SK-N-SH treated with all-trans-retinoic acid at 6 μM for 48 hours (cell line): ENCODE measurements around the gene QRFP.

Experiments used
- ATAC-seq: fragments of 200-7000 bp; cut with Tn5 transposase; 3 replicates; pipeline ENCODE4 v1.9.1; 2020; ENCODE audit warnings: mild to moderate bottlenecking, moderate library complexity
- ARNTL ChIP-seq: fragments of 450-650 bp; formaldehyde crosslinking; IDR thresholded peaks from 2 replicates; pipeline ENCODE4 v1.5.0; 2020; ENCODE audit warnings: low read depth, mild to moderate bottlenecking, moderate library complexity, borderline replicate concordance
- BACH2 ChIP-seq: fragments of 250-450 bp; sonication (Bioruptor Pico); IDR thresholded peaks from 2 replicates; pipeline ENCODE4 v1.9.0; 2021; ENCODE audit warnings: mild to moderate bottlenecking, borderline replicate concordance
- CREB5 ChIP-seq: fragments of 250-450 bp; sonication (Bioruptor Pico); IDR thresholded peaks from 2 replicates; pipeline ENCODE4 v1.5.1; 2020; ENCODE audit warnings: low read depth, mild to moderate bottlenecking, moderate library complexity
- CSDC2 ChIP-seq: fragments of 250-450 bp; sonication (Bioruptor Pico); IDR thresholded peaks from 2 replicates; pipeline ENCODE4 v1.5.0; 2020; ENCODE audit warnings: mild to moderate bottlenecking, moderate library complexity
- CSRNP3 ChIP-seq: fragments of 250-450 bp; sonication (Bioruptor Pico); IDR thresholded peaks from 2 replicates; pipeline ENCODE4 v1.5.1; 2021; ENCODE audit warnings: mild to moderate bottlenecking, moderate library complexity
- GLIS3 ChIP-seq: fragments of 250-450 bp; sonication (Bioruptor Pico); IDR thresholded peaks from 2 replicates; pipeline ENCODE4 v1.5.0; 2020; ENCODE audit warnings: mild to moderate bottlenecking, moderate library complexity
- ISL1 ChIP-seq: fragments of 250-450 bp; sonication (Bioruptor Pico); IDR thresholded peaks from 2 replicates; pipeline ENCODE4 v2.1.2; 2022; ENCODE audit warnings: mild to moderate bottlenecking, moderate library complexity
- OSR1 ChIP-seq: fragments of 250-450 bp; sonication (Bioruptor Pico); IDR thresholded peaks from 2 replicates; pipeline ENCODE4 v1.8.0; 2022; ENCODE audit warnings: moderate library complexity, mild to moderate bottlenecking, inconsistent platforms
- PATZ1 ChIP-seq: fragments of 250-450 bp; sonication (Bioruptor Pico); IDR thresholded peaks from 2 replicates; pipeline ENCODE4 v1.8.0; 2020; ENCODE audit warnings: mild to moderate bottlenecking, moderate library complexity, borderline replicate concordance
- POU6F1 ChIP-seq: fragments of 250-450 bp; sonication (Bioruptor Pico); IDR thresholded peaks from 2 replicates; pipeline ENCODE4 v1.8.0; 2021; ENCODE audit warnings: low read depth, mild to moderate bottlenecking, moderate library complexity, borderline replicate concordance
- PPARA ChIP-seq: fragments of 250-450 bp; sonication (Bioruptor Pico); IDR thresholded peaks from 2 replicates; pipeline ENCODE4 v1.5.0; 2020; ENCODE audit warnings: mild to moderate bottlenecking, borderline replicate concordance
- RARB ChIP-seq: fragments of 250-450 bp; sonication (Bioruptor Pico); IDR thresholded peaks from 2 replicates; pipeline ENCODE4 v1.8.0; 2021; ENCODE audit warnings: mild to moderate bottlenecking, moderate library complexity
- SNAI2 ChIP-seq: fragments of 250-450 bp; sonication (Bioruptor Pico); IDR thresholded peaks from 2 replicates; pipeline ENCODE4 v1.5.0; 2020; ENCODE audit warnings: mild to moderate bottlenecking, moderate library complexity
- TCF4 ChIP-seq: fragments of 250-450 bp; sonication (Bioruptor Pico); IDR thresholded peaks from 2 replicates; pipeline ENCODE4 v1.8.0; 2021; ENCODE audit warnings: mild to moderate bottlenecking, moderate library complexity, borderline replicate concordance
- TOX ChIP-seq: fragments of 250-450 bp; sonication (Bioruptor Pico); IDR thresholded peaks from 2 replicates; pipeline ENCODE4 v1.8.0; 2021; ENCODE audit warnings: mild to moderate bottlenecking, moderate library complexity, borderline replicate concordance
- ZFP3 ChIP-seq: fragments of 250-450 bp; sonication (Bioruptor Pico); IDR thresholded peaks from 2 replicates; pipeline ENCODE4 v1.5.0; 2020; ENCODE audit warnings: mild to moderate bottlenecking, moderate library complexity
- ZNF565 ChIP-seq: fragments of 450-650 bp; formaldehyde crosslinking; conservative IDR thresholded peaks from 2 replicates; pipeline ENCODE4 v1.5.0; 2020; ENCODE audit warnings: low read depth, mild to moderate bottlenecking, moderate library complexity
- ZNF70 ChIP-seq: fragments of 450-650 bp; formaldehyde crosslinking; IDR thresholded peaks from 2 replicates; pipeline ENCODE4 v1.5.0; 2020; ENCODE audit warnings: mild to moderate bottlenecking, moderate library complexity

The QRFP gene

GRCh38 chr9:130894546-130894945 lies 2.1 kb downstream of the QRFP start:
- no peak for ATAC-seq
- TF ChIP-seq ARNTL (CRISPR knock-in tag) (no peak), POU6F1 (CRISPR knock-in tag) (no peak), OSR1 (CRISPR knock-in tag) (no peak), PATZ1 (CRISPR knock-in tag) (no peak), TOX (CRISPR knock-in tag) (no peak), SNAI2 (CRISPR knock-in tag) (no peak), CREB5 (CRISPR knock-in tag) (no peak), GLIS3 (CRISPR knock-in tag) (no peak), CSDC2 (CRISPR knock-in tag) (no peak), ZFP3 (no peak)
- TF ChIP-seq, all 23 proteins: peak for 0

- no peak for ATAC-seq
- TF ChIP-seq ZNF70 (no peak), RARB (no peak), ISL1 (CRISPR knock-in tag) (no peak), TOX (CRISPR knock-in tag) (no peak), TCF4 (CRISPR knock-in tag) (no peak)
Observed at GRCh38 chr9:130893341-130894101, 3.1 kb downstream of the QRFP start.

- ATAC-seq, result no peak
- TF ChIP-seq BACH2 (CRISPR knock-in tag) (no peak), POU6F1 (CRISPR knock-in tag) (no peak), OSR1 (CRISPR knock-in tag) (no peak), TOX (CRISPR knock-in tag) (no peak), ZNF565 (CRISPR knock-in tag) (no peak), ZFP3 (no peak), PPARA (CRISPR knock-in tag) (no peak), CSRNP3 (CRISPR knock-in tag) (no peak), GLIS3 (CRISPR knock-in tag) (no peak), ARNTL (CRISPR knock-in tag) (no peak)
Observed at GRCh38 chr9:130892477-130893304, 3.9 kb downstream of the QRFP start.
